Right lobe of liver (tissue), 4 donors: Measurements from ENCODE around the gene FLRT1.

Experiments
- POLR2A ChIP-seq: fragments of 450-650 bp; IDR thresholded peaks from one replicate; pipeline ENCODE4 v1.6.1; 2017; ENCODE audit warnings: antibody characterized with exemption, mild to moderate bottlenecking
- TF ChIP-seq, protein P1 (sequence below), 4 donors: fragments of 200-600 bp in 3 of 4; fragments of 450-650 bp in 1 of 4; IDR thresholded peaks; one replicate each; pipeline versions ENCODE4 v1.5.1 to v1.8.0; 2016 to 2022; ENCODE audit warnings: antibody characterized with exemption in 4 of 4, mild to moderate bottlenecking in 2 of 4
- donor health status: DM: no; HTN: no; CAD: no.
- donor health status: DM: no; HTN: no; CAD: no.
- donor health status: DM: no; HTN: yes; CAD: no.

DNA sequence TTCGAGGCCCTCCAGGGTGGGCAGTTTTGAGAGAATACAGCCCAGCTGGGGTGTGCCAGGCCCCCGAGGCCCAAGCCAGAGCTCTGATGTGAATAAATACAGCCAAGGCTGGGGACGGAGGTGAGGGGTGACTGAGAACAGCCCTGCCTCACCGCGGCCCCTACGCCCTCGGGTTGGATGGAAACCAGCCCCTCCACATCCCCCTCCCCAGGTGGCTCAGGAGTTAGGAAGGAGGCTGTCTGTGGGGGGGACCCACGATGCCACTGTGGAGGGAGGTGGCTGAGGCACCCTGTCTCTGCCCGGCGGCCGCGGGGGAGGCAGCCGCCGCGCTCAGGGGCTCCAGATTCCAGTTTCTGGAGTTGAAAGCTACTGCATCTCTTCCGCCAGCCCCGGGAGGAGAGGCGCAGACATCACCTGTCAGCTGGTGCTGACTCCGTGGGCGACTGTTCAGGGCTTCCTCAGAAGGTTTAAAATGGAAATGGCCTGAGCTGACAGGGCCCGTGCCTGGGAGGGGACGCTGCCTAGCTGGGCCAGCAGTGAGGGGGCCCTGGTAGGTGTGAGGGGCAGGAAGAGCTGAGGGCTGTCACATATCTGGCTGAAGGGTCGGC, 1.4 kb downstream of the FLRT1 start:
- TF ChIP-seq, protein P1, sequence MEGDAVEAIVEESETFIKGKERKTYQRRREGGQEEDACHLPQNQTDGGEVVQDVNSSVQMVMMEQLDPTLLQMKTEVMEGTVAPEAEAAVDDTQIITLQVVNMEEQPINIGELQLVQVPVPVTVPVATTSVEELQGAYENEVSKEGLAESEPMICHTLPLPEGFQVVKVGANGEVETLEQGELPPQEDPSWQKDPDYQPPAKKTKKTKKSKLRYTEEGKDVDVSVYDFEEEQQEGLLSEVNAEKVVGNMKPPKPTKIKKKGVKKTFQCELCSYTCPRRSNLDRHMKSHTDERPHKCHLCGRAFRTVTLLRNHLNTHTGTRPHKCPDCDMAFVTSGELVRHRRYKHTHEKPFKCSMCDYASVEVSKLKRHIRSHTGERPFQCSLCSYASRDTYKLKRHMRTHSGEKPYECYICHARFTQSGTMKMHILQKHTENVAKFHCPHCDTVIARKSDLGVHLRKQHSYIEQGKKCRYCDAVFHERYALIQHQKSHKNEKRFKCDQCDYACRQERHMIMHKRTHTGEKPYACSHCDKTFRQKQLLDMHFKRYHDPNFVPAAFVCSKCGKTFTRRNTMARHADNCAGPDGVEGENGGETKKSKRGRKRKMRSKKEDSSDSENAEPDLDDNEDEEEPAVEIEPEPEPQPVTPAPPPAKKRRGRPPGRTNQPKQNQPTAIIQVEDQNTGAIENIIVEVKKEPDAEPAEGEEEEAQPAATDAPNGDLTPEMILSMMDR (IDR thresholded peaks at IDR 0.05) = no peak
- TF ChIP-seq POLR2A = no peak
